EL (cell line): ENCODE data around the gene NOC4L.
"Not testable (repeated sequence)": the region's sequence is repeated elsewhere in the genome, so short reads cannot be mapped to it uniquely, and the experiment has no call there.

Experiments
- DNase-seq: peaks from one replicate; pipeline ENCODE4 v3.0.0-alpha.2; 2016

The NOC4L gene

DNA sequence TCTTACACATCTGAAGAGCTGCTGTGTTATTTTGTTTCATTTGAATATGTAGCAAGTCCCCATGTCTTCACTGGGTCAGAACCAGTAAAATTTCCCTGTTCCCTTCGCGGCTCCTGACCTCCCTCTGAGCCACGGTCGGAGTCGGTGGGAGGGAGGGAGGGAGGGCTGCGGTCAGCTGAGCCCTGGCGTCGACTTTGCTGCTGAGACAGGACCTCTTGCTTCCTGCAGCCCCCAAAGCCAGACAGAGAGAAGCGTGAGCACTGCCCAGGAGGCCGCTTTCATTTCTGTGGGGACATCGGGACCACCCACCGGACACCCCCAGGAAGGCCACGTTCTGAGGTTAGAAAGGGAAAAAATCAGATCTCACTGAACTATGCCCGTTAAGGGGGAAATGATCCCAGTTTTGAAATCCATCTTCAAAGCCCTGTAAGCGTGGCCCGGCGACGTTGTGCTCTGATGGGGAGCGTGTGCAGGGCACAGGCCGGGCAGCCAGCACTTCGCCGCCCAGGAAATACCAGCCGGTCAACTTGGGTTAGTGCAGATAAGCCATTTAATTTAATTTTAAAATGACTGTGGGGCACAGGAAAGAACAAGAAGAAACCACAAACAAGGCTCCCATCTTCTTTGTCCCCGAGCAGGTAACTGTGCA is 42.1 kb downstream of the NOC4L start:
- DNase-seq, result no peak

DNA sequence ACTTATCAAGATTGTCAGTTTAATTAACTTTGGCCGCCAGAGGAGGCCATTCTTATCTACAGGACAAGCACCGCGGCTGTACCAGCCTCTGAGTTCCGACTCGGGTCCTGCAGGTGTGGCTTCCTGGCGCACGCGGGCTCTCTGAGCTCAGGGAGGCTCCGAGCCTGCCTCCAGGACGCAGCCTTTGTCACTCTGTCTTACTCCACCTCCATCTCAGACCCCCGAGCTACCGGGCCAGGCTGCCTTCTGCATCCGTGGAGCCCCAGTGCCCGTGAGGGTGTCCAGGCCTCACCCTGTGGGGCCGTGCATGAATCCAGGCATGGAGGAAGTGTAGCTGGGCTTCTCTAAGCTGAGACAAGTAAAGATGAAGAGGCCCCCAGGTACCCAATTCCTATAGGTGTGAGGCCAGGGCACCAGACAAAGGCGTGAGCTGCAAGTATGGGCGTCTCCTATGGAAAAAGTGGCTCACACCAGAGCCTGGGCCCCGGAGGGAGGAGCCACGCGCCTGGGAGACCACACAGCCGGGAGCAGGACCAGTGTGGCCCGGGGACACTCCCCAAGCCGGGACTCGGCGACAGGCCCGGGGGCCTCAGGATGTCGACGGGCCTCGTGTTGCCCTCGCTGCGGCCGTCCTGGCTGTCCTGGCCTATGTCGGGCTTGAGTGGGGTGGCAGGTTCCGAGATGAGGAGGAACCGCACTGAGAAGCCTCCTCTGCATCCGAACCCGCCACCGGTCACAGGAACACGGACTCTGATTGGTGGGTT is 42.8 kb downstream of the NOC4L start:
- DNase-seq, result no peak

DNA sequence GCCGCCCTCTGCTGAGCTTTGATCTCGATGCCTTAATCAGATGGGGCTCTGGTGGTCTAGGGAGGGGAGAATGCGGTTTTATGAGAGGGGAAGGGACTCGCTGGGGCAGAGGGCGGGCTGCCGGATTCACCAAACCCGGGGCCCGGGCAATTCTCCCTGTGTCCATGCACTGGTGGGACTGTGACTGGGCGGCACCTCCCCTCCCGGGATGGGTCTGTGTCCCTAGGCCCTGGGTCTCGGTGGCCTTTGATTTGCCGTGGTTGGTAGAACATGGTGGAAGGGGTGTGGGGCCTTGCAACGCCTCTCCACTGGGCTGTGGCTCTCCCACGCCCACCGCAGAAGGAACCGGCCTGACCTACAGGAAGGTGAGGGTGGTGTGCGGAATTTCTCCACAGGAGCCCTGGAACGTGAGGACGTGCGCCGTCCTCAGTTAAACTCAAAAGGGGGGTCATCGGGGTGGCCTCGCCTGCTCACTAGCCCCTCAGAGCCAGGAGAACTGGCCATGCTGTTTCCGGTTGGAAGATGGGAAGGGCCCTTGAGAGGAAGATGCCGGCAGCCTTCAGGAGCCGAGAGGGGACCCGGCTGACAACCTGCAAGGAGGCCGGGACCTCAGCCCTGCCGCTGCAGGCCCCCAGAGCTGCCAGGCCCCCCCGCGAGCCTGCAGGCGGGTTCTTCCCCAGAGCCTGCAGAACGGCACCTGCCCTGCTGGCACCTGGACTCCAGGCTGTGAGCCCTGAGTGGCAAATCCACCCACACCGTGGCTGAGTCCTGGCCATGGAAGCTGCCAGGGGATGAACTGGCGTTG is 43.6 kb downstream of the NOC4L start:
- no peak for DNase-seq

DNA sequence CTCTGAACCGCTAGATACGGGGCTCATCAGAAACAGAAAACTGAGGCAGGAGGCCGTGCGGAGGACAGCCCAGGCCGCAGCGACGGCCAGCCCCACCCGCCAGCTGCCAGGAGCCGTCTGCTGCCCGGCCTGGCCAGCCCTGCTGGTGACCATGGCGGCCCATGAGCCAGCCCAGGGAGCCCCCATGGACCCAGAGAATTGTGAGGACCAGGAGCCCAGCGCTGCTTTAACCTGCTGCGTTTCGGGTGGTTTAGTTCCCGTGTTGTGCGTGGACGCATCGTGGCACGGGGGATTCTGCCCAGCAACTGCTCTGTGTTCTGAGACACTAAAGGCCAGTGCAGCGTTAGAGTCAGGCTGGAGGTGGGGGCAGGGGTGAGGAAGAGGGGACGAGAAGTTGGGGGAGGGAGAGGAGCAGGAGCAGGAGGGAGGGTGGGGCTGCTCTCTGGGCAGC is 44.2 kb downstream of the NOC4L start:
- DNase-seq, result no peak

DNA sequence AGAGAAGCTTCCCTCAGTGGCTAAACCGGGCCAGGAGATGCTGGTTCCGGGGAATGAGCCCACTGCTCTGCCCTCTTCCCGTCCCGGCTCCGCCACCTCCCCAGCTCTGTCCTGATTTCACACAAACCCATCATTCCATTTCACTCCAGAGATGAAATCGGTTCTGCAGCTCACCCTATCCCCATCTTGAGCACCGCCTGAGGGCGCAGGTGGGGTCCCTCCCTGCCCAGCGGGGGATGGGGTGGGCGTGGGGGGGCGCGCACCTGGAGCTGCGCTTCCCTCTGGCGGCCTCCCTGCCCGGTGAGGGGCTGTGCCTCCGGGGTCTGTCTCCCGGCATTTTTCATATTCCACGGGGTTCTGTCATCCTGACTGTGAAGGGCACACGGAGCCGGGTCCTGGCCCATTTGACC is 44.7 kb downstream of the NOC4L start:
- DNase-seq, result no peak

DNA sequence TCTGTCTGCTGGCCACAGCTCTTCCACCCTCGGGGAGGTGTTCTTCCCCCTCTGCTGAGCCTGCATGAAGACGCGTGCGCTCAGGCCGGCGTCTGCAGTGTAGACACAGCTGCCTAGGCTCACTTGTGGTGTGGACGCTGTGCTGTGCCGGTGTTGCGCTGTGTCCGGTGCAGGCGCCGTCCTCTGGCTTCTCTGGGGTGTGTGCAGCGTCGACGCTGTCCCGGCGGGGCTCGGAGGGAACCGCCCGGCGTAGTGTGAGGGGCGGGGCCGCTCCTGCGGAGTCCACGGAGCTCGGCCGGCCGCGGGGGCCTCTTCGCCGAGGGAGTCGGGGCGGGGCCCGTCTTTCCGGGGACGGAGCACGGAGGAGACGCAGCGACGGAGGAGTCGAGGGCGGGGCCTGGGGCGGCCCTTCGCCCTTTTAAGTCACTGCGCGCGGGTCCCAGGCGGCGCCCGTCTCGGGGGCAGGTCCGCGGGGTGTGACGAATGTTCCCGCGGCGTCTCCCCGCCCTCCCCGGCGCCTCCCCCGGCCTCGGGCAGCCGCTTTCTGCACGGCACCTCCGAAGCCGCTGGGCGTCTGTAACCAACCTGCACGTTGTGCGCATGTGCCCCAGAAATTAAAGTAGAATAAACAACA is 45.2 kb downstream of the NOC4L start:
- peak; percentile 89 for DNase-seq

DNA sequence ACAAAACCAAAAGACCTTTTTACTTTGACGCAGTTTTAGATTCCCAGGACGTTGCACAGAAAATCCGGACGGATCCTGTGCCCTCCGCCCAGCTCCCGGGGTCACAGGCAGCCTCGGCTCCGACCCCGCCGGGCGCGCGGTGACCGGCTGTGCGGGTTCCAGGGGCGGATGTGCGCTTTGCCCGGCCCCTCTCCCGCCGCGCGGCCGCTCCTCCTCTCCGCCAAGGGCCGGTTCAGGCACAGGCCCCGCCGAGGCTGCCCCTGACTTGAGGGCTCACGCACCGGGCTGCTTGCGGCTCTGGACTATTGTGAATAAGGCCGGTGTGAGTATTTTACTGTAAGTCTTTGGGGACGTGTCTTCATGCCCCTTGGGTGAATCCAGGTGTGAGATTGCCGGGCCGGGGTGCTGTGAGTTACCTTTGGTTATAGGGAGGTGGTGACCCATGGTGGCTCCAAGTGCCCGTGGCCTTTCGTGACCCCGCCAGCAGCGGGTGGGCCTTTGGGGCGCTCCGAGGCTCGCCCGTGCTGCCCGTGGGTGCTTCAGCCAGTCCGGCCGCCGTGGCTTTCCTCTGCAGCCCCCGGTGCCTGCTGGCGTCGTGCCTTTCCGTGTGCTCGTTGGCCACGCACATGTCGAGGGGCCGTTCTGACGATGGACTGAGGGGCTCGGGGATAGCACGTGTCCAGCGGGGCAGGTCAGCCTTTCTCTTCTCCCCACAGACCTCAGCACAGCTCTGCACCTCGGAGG is 45.9 kb downstream of the NOC4L start:
- DNase-seq, result no peak

DNA sequence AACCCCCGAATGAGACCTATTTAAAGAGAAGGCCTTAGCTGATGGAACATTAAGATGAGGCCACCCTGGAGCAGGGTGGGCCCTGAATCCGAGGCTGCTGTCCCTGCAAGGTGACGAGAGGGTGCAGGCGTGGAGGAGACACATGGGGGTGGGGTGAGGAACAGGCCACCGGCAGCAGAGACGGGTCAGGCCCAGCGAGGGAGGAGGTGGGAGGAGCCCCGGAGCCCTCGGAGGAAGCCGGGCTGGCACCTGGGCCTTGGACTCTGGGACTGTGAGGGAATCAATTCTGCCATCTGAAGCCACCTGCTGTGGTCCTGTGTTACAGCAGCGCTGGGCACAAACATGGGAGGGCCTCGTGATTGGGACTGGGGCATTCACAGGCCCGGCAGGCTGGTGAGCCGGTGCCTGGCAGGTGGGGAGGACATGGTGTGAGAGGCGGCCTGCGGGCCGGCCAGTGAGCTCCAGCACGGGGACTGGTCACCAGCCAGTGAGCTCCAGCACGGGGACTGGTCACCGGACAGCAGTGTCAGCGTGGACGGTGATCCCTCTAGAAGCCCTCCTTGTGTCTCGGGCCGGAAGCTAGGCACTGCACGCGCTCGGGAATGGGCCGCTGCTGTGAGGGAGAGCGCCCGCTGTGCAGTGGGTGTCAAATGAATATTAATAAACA is 46.7 kb downstream of the NOC4L start:
- no peak for DNase-seq

DNA sequence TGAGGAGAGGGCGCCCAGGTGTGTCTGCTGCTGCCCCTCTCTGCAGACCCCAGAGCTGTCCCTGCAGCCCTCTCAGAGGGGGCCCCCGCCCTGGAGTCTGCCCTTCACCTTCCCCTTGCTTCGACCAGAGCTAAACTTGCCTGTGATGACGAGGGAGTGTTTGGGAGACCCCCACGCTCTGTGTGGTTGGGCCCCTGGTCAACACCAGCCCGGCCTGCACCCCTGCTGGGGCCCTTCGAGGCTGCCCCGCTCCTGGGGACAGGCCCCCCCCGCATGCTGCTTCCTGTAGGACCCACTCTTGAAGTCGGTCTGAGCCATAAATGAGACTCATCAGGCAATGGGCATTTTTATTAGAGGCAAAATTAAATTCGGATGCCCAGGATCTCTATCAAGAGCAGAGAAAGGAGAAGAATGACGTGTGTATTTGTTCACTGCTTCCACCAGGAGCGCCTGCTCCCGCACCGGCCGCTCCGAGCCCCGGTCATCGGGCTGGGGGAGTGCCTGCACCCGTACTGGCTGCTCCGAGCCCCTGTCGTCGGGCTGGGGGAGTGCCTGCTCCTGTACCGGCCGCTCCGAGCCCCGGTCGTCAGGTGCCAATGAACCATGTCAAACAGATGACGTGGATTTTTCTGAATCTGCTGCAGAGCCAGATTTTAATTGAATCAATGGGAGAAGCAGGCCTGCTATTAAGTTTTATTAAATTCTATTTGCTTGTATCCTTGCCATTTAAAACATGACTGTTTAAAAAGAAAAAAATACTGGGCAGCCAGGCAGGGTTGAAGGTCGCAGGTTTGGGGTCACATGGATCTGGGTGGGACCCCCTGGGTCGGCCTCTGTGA is 47.7 kb downstream of the NOC4L start:
- DNase-seq, result no peak

DNA sequence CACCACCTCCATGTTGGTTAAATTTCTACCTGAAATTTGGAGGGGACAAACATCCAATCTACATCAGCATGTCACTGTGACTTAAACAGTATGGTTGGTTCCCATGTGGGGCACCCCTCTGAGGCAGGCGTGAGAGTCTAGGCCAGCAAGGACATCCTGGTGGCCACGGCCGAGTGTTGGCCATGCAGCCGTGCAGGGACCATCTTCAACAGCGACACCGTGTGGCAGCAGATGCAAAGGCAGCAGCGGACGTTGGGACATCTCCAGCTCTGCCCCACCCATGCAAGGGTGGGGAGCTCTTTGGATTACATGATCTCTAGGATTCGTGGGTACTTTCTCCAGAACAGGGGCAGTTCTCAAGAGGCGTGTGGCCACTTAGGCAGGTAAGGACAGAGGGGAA is 49.8 kb downstream of the NOC4L start:
- DNase-seq, result no peak

DNA sequence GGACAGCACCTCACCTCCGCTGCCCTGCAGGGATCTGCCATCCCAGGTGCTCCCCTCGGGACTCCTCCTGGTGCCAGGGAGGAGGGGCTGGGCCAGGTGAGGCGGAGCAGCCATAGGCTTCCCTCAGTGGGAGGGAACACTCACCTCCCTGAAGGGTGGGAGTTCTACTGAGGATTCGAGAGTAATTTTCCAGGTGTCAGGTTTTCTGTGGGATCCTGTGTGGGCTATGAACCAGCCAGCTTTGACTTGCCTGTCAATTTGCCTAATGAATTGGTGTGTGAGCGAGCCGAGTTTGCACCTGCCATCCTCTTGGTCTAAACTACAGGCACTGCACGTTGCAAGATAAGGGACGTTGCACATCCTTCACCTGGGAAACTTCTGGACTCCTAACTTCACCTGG is 50.3 kb downstream of the NOC4L start:
- DNase-seq, result no peak

DNA sequence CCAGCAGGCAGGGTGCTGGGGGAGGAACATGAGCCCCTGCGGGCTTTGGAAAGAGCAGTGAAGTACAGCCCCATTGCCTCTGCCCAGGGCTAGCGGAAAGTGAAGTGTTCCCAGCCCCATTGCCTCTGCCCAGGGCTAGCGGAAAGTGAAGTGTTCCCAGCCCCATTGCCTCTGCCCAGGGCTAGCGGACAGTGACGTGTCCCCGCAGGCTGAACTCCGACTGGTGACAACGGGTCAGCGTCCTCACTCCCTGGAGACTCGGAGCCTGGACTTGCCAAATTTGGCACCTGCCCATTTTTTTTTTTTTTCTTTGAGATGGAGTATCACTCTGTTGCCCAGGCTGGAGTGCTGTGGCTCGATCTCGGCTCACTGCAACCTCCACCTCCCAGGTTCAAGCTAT is 51.0 kb downstream of the NOC4L start:
- DNase-seq, result not testable (repeated sequence)

DNA sequence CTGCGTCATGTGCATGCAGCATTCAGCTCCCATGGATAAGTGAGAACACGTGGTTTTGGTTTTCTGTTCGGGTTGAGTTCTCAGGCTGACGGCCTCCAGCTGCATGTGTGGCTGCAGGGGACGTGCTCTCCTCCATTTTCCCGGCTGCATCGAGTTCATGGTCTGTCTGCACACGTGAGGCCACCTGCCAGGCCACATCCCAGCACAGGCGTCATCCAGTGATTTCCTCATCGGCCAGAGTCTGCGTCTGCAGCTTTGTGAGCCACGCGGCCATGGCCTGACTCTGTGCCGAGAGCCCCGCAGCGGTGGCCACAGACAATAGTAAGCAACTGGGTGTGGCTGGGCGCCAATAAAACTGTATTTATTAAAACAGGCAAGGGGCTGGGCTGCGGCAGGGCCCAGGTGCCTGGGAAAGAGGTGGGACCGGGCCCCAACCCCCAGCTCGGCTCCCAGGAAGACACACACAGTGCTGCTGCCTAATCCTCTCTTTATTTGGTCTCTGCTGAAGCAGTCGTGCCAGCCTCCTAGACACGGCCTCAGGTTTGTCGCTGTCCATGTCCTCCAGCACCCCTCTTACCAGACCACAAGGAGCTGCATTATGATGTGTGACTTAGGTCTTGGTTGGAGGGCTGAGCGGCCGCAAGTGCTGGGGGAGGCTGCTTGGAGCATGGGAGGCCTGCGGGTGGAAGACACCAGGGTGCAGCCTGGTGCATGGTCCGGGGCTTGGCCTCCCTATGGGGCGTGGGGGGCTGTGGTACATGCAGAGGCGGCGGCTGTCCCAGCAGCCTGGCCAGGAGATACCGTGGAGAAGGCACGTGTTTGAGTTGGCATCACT is 52.0 kb downstream of the NOC4L start:
- no peak for DNase-seq

DNA sequence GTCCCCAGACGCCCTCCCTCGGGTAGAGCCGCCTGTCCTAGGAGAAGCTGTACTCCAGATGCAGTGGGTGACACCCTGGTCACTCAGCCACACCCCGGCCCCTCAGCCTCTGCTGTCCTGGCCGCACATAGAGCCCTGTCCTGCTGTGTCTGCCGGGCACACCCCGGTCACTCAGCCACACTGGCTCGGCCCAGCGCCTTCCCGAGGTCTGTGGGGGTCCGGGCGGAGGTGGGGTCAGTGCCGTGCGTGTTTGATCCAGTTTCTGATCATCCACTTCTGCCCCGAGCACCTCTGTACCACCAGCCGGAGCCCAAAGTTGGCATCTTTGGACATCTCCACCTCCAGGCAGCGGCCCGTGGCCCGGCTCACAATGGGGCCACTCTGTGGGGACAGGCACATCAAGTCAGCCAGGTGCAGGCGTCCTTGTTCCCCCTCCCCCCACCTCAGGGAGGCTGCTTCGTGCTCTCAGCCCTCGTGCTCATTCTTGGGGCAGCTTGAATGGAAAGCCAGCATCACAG is 52.7 kb downstream of the NOC4L start:
- DNase-seq, result no peak

DNA sequence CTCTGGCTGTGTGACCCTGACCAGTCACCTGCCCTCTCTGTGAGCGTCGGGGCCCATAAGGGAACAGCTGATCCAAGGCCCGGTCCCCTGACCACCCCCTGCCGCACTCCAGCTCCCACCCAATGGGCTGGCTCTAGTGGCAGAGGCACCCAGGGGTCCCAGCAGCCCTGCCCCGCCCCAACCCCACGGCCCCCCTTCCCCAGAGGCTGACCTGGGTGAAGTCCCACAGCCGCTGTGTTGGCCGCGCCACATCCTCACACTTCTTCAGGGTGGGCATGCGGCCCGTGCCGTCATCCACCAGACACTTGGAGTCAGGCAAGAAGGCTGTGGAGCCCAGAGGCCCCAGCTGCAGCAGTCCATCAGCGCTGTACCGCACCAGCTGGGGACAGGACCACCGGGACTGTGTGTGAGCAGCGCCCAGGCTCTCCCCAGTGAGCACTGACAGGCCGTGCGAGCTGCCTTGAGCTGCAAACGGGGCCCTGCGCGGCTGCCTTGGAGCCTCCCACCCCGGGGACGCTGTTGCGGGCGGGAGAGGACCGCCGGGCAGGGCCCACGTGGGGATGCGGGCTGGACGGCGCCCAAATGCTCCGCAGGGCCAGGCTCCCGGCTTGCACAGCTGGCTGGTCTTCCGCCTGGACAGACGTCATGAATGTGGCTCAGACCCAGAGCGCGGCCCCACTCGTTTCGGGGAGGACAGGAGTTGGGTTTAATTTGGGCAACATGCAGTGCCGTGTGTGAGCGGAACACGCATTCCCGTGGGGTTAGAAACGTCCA is 53.5 kb downstream of the NOC4L start:
- no peak for DNase-seq

DNA sequence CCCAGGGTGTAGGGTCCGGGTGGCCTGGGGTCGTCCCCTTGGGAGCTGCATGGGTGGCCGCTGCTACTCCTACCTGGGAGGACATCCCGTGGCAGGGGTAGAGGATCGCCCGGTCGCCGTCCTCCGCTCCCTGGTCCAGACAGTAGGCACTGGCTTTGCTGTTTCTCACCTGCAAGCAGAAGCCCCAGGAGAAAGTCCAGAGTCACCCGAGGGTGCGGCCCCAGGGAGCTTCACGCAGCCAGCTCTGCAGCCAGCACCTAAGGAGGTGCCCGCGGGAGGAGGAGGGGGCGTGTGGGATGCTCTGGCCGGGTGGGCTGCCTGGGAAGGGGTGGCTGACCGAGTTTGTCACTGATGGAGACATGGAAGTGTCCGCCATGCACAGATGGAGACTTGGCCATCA is 54.8 kb downstream of the NOC4L start:
- no peak for DNase-seq

DNA sequence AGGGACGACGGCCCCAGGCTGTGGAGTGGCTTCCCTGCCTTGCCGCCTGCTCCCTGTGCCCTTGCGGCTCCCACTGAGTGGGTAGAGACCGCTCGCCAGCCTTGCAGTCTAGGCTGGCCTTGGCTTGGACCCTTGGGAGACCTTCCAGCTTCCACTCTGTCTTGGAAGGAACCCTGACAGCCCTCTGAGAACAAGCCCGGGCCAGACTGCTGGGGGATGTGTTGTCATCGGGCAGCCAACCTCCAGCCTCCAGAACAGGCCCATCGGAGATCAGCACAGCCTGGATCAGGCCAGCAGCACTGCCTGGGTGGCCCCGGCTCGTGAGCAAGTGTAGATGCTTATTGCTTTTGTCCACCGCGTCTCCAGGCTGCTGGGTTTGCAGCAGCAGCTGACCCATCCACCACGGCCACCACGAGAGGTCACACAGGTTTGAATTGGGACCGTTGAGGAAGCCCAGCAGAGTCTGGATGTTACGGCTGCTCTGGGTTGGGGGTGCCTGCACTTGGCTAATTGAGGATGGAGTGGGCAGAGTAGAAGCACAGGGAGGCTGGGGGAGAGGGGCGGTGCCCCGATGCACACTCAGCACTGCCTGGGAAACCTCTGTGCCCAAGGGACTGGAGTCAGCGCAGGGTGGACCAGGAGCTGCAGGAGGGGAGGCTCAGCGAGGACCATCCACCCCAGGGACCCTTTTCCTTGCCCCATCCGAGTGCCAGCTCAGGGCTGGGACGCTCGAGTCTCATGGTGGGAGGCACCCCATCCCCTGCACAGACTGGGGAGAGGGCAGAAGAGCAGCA is 55.5 kb downstream of the NOC4L start:
- DNase-seq, result no peak

DNA sequence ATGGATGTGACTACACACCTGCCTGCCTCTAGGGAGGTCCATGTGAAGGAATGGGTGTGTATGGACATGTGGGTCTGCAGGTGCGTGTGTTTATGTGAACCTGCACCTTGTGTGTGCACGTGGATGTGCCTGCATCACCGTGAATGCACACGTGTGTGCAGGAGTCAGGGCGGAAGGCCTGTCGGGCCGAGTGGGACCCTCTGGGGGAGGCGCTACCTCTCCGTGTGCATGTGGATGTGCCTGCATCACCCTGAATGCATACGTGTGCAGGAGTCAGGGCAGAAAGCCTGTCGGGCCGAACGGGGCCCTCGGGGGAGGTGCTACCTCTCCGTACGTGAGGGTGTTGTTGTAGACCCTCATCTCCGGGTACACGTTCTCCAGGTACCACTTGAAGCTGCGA is 56.5 kb downstream of the NOC4L start:
- DNase-seq, result no peak
